SK-N-MC (cell line): ENCODE measurements around the gene LRP1B.

Experiments used
- DNase-seq: peaks from one replicate; pipeline ENCODE4 v3.0.0-alpha.2; 2011; ENCODE audit warnings: low read depth, low spot score
- H3K27ac ChIP-seq: fragments of 200-600 bp; sonication (generic); 2 replicates; pipeline ENCODE4 v1.5.1; 2016; ENCODE audit warnings: mixed run types
- H3K36me3 ChIP-seq: fragments of 200-600 bp; sonication (generic); 2 replicates; pipeline ENCODE4 v1.6.1; 2017; ENCODE audit warnings: antibody characterized with exemption, low read length, mixed read lengths; ENCODE audit not compliant: insufficient read depth
- H3K4me3 ChIP-seq: fragments of 200-600 bp; sonication (generic); 2 replicates; pipeline ENCODE4 v1.5.1; 2016
- H3K9ac ChIP-seq: fragments of 200-600 bp; sonication (generic); 2 replicates; pipeline ENCODE4 v1.8.0; 2017; ENCODE audit warnings: mixed run types, mixed read lengths; ENCODE audit not compliant: insufficient read length
- H3K9me3 ChIP-seq: fragments of 200-600 bp; sonication (generic); 2 replicates; pipeline ENCODE4 v1.6.1; 2017; ENCODE audit warnings: low read depth, mild to moderate bottlenecking, antibody characterized with exemption, low read length, moderate library complexity, mixed read lengths
- EZH2 ChIP-seq: fragments of 200-600 bp; sonication (generic); IDR thresholded peaks from one replicate; pipeline ENCODE4 v1.6.1; 2017; ENCODE audit warnings: antibody characterized with exemption
- FOXP2 ChIP-seq: optimal IDR thresholded peaks from 2 replicates; pipeline ENCODE3; 2011; ENCODE audit warnings: mild to moderate bottlenecking, moderate library complexity; ENCODE audit not compliant: insufficient read depth; ENCODE audit errors: extremely low read length, control extremely low read depth
- POLR2AphosphoS5 ChIP-seq: IDR thresholded peaks from 2 replicates; pipeline ENCODE4 v1.6.1; 2012; ENCODE audit warnings: mild to moderate bottlenecking, low read depth, low read length, borderline replicate concordance

The LRP1B gene

DNA sequence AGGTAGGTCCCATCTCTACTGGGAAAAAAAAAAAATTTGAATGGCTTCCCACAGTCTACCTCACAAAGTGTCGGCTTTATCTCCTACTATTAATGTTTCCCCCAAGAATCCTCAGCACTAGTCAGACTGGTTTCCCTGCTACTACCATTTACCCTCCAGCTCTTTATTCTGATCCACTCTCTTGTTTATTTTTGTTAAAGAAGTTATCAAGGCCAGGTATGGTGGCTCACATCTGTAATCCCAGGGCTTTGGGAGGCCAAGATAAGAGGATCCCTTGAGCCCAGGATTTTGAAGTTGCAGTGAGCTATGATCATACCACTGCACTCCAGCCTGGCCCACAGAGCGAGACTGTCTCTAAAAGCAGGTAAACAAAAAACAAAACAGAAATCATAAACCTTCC, 1275.3 kb downstream of the LRP1B start:
- Histone ChIP-seq H3K9me3 (no peaks in the 10 kb centered on the region), H3K36me3 (no peaks in the 10 kb centered on the region), H3K9ac (no peak overlapping the region), H3K4me3 (no peak overlapping the region), H3K27ac (no peak overlapping the region)
- TF ChIP-seq FOXP2 (no peak), POLR2AphosphoS5 (no peak), EZH2 (no peak)
- DNase-seq = no peak

DNA sequence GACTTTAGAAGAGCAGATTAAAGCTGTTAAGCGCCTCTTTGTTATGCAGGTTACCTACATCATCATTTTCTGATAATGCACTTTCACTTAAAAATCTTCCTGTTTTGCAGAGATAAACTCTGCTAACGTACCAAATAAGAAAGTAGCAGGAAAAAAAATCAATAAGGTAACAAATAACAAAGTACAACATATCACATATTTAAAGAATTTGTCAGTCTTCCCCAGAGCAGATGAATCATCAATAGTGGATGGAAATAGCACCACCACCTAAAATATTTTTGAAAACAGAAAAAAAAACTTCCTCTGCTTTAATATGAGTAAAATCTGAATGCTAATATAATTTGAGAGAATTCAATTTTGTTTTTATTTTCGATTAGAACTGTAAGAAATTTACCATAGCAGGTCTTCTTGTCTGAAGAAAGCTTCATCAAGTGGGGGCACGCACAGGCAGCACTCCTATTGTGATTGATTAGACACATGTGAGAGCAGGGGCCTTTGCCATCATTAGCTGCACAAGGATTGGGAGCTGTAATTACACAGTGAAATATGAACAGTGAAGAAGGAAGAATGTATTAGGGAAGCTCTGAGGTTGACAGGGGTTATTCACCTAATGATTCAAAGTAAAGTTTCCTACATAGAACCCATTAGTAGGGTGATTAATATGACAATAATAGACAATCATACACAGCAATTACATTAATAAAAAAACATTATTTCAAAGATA, 1279.4 kb downstream of the LRP1B start:
- H3K9ac ChIP-seq = no peak overlapping the region
- no peak for TF ChIP-seq POLR2AphosphoS5
- no peak for TF ChIP-seq FOXP2
- TF ChIP-seq EZH2 = no peak
- DNase-seq = no peak
- H3K36me3 ChIP-seq = no peaks in the 10 kb centered on the region
- no peaks in the 10 kb centered on the region for H3K9me3 ChIP-seq
- no peak overlapping the region for H3K4me3 ChIP-seq
- no peak overlapping the region for H3K27ac ChIP-seq

DNA sequence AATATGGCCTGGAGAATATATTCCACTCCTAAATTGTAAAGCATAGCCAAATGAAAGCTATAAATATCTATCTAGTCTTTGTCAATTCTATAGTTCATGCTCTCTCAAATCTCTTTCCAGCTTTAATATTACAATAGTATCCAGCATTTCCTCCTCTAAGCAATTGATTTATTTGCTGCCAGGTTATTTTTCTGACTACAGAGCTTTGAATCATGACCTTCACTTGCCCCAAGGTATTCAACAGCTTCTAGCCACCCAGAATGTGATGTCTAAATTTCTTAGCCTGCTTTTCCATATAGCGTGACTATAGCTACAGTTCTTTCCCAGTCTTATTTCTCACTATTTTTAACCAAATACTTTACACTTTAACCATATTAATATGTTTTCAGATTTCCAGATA, 1287.6 kb downstream of the LRP1B start:
- no peaks in the 10 kb centered on the region for H3K9me3 ChIP-seq
- no peak for DNase-seq
- no peaks in the 10 kb centered on the region for H3K36me3 ChIP-seq
- no peak for TF ChIP-seq FOXP2
- TF ChIP-seq EZH2 = no peak
- no peak for TF ChIP-seq POLR2AphosphoS5
- no peak overlapping the region for H3K4me3 ChIP-seq
- no peak overlapping the region for H3K9ac ChIP-seq
- H3K27ac ChIP-seq = no peak overlapping the region

DNA sequence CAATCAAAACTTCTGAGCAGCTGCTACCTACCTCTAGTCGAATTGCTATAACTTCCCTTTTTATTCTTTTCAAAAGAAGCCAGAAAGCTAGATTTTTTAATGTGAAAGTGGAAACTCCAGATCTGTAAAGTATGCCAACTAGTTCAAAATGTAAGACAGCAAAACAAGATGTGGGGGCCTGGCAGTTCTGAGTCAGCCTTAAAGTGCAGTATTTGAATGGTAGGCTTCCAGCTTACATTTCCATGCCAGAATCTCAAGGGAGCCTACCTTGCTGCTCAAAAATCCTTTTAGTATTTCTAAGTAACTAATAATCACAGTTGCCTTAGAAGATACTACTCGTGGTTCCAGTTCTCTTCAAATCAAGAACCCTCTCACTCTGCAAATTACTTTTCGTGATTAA, 1288.7 kb downstream of the LRP1B start:
- Histone ChIP-seq H3K9ac (no peak overlapping the region), H3K4me3 (no peak overlapping the region), H3K36me3 (no peaks in the 10 kb centered on the region), H3K27ac (no peak overlapping the region), H3K9me3 (no peaks in the 10 kb centered on the region)
- no peak for TF ChIP-seq EZH2
- TF ChIP-seq POLR2AphosphoS5 = no peak
- TF ChIP-seq FOXP2 = no peak
- DNase-seq = no peak

DNA sequence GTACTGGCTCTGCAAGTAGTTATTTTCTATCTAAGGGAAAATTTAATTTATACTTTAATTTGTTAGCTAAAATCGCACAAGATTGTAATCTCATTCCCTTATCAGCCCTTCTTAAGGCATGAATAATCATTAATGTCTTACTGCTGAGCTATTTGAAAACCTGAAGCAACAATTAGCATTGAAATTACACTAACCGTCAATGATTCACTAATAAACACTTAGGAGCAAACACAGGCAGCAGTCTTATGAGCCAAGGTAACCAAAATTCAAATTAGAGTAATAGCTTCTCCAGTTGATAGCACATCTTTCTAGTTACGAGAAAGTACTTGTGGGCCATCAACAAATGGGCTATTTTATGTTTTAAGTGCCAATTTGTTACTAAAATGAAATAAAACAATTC, 1289.7 kb downstream of the LRP1B start:
- H3K36me3 ChIP-seq = no peaks in the 10 kb centered on the region
- H3K4me3 ChIP-seq = no peak overlapping the region
- H3K27ac ChIP-seq = no peak overlapping the region
- H3K9ac ChIP-seq = no peak overlapping the region
- H3K9me3 ChIP-seq = no peaks in the 10 kb centered on the region
- DNase-seq = no peak
- TF ChIP-seq FOXP2 = no peak
- no peak for TF ChIP-seq EZH2
- TF ChIP-seq POLR2AphosphoS5 = no peak

DNA sequence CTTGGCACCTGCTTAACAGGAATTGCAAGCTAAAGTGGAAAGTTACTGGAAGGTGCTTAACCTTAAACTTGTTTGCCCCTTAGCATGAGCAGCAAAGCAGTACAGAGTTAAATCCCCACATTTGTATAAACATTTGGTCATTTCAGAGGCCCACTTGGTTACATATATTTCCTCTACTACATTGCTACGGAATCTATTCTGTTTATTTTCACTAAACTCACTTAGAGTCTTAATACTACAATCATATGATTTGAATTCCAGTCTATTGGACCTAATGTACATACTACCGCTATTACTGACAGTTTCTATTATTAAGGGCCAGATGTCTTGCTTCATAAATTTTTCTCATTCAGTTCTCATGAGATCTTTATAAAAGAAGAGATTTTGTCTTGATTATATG, 1294.0 kb downstream of the LRP1B start:
- H3K27ac ChIP-seq = no peak overlapping the region
- no peak for DNase-seq
- no peak for TF ChIP-seq EZH2
- no peak for TF ChIP-seq FOXP2
- no peak for TF ChIP-seq POLR2AphosphoS5
- no peaks in the 10 kb centered on the region for H3K36me3 ChIP-seq
- no peak overlapping the region for H3K9ac ChIP-seq
- H3K4me3 ChIP-seq = no peak overlapping the region
- no peaks in the 10 kb centered on the region for H3K9me3 ChIP-seq

DNA sequence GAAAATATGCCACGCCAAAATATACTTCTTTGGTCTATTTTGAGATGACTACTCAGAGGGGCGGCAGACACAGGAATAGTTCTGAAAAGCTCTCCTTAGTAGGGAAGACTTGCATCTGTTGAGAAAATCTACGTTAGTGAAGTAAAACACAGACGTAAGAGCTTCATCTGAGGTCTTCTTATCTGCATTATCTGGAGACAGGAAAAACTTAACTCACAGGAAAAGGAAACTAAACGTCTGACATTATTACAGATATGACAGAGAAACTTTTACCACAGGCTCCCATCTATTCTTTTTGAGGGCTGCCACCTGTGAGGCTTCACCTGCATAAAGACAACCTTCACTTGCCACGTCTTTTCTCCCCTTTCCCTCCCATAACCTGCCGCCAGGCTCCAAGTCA, 1295.7 kb downstream of the LRP1B start:
- no peak overlapping the region for H3K4me3 ChIP-seq
- TF ChIP-seq POLR2AphosphoS5 (no peak), EZH2 (no peak), FOXP2 (no peak)
- H3K9ac ChIP-seq = no peak overlapping the region
- H3K9me3 ChIP-seq = no peaks in the 10 kb centered on the region
- no peak for DNase-seq
- H3K27ac ChIP-seq = no peak overlapping the region
- H3K36me3 ChIP-seq = no peaks in the 10 kb centered on the region

DNA sequence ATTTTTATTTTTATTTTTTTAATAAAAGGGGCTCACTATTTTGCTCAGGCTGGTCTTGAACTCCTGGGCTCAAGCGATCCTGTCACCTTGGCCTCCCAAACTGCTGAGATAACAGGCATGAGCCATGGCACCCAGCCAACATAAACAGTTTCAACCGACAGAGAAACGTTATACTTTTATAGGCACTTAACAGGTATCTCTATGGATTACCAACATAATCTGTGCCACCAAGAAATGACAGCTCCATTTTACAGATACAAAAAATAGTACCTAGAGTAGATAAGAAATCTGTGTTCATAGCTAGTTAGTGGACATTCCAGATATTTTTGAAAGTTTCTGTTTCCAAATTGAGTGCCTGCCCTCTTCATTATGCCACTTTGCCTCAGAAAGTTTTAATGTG, 1316.7 kb downstream of the LRP1B start:
- no peak for DNase-seq
- TF ChIP-seq FOXP2 (no peak), EZH2 (no peak), POLR2AphosphoS5 (no peak)
- Histone ChIP-seq H3K9ac (no peak overlapping the region), H3K36me3 (no peaks in the 10 kb centered on the region), H3K4me3 (no peak overlapping the region), H3K27ac (no peak overlapping the region), H3K9me3 (no peaks in the 10 kb centered on the region; the same call in 1 of the 2 replicates)

DNA sequence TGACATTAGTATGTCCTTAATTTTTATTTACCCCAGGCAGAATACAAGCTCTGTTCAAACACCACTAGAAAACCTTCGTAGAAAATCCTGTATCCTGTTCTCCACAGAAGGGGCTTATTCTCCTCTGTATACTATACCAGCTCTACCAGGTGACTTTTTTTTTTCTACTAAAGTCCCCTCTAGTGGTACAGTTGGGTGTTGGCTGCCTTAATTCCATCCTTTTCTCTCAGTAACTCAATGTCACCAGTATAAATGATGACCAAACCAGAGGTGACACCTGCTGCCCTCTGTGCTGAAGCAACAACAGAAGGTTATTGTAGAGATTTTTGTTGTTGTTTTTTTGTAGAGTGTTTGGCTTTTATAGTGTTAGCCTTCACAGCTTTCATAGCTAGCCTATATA, 1322.0 kb downstream of the LRP1B start:
- DNase-seq = no peak
- H3K27ac ChIP-seq = no peak overlapping the region
- H3K4me3 ChIP-seq = no peak overlapping the region
- no peaks in the 10 kb centered on the region for H3K36me3 ChIP-seq
- H3K9me3 ChIP-seq = no peaks in the 10 kb centered on the region
- TF ChIP-seq FOXP2 (no peak), EZH2 (no peak), POLR2AphosphoS5 (no peak)
- H3K9ac ChIP-seq = no peak overlapping the region
